K562 (cell line): ENCODE measurements around the gene BARHL2. TPM values are rescaled to one million over a fixed set of nuclear protein-coding genes. Genes with fewer than 3 reads are reported as not detected.

Experiments used
- ATAC-seq: fragments of 200-7000 bp; cut with Tn5 transposase; 3 replicates; pipeline ENCODE4 v1.9.1; 2020; ENCODE audit warnings: moderate library complexity
- BruUV-seq: library from RNA; stranded (reverse); fragments of 400-500 nt; replicated peaks from 2 replicates; lab custom pipeline; 2021; lab: Mats Ljungman, UMichigan
- CTCF ChIA-PET: fragments of 300-600 bp; formaldehyde crosslinking; extraction: SDS; loops from one replicate; lab custom pipeline; 2021; ENCODE audit warnings: low intra/inter-chr PET ratio; lab: Yijun Ruan, JAX
- POLR2A ChIA-PET: fragments of 300-600, 350-650 bp; sonication (Branson Sonifier 250); formaldehyde crosslinking; extraction: SDS; loops from one replicate; lab custom pipeline; 2021; ENCODE audit warnings: antibody characterized with exemption, inconsistent platforms; lab: Yijun Ruan, JAX
- DNase-seq, 4 experiments: peaks; one replicate each; pipeline versions ENCODE4 v3.0.0 to v3.0.0-alpha.2; 2011 to 2018; ENCODE audit warnings: low spot score in 3 of 4, mixed read lengths in 3 of 4; ENCODE audit errors: extremely low read depth in 1 of 4
- FAIRE-seq: peaks from 2 replicates; lab custom pipeline; 2011; peaks lifted over from hg19 to GRCh38; lab: Jason Lieb, UNC
- H2AFZ ChIP-seq: 2 replicates; pipeline ENCODE4 v1.6.0; 2011; ENCODE audit warnings: low read depth, low read length, control low read depth, inconsistent platforms
- H3K27ac ChIP-seq: fragments of 200-600 bp; 3 replicates; pipeline ENCODE4 v1.8.0; 2011; ENCODE audit warnings: low read depth, mild to moderate bottlenecking, control low read depth, inconsistent platforms, low read length, moderate library complexity, mixed read lengths; ENCODE audit errors: extremely low read depth
- H3K27me3 ChIP-seq, 2 experiments: fragments of 300-600 bp in 1 of 2; 2 replicates in 1 of 2; 3 replicates in 1 of 2; pipeline versions ENCODE4 v1.6.0 to v1.8.0; 2011; ENCODE audit warnings: inconsistent platforms in 2 of 2, low read length in 2 of 2, mild to moderate bottlenecking in 1 of 2, mixed read lengths in 1 of 2, moderate library complexity in 1 of 2; ENCODE audit not compliant: control insufficient read depth in 2 of 2, insufficient read depth in 2 of 2
- H3K36me3 ChIP-seq: fragments of 300-600 bp; 3 replicates; pipeline ENCODE4 v1.8.0; 2011; ENCODE audit warnings: mild to moderate bottlenecking, low read length, inconsistent platforms; ENCODE audit not compliant: control insufficient read depth, insufficient read depth
- H3K4me1 ChIP-seq, 2 experiments: fragments of 200-600 bp in 1 of 2; replicated peaks in 1 of 2; 2 replicates in 1 of 2; 3 replicates in 1 of 2; pipeline versions ENCODE4 v1.5.1 to v1.8.0; 2011; ENCODE audit warnings: inconsistent platforms in 2 of 2, low read length in 2 of 2, mild to moderate bottlenecking in 1 of 2, mixed read lengths in 1 of 2, moderate library complexity in 1 of 2; ENCODE audit not compliant: control insufficient read depth in 2 of 2, insufficient read depth in 2 of 2
- H3K4me2 ChIP-seq: 2 replicates; pipeline ENCODE4 v1.6.1; 2011; ENCODE audit warnings: low read length, control low read depth, inconsistent platforms, mixed read lengths; ENCODE audit not compliant: insufficient read depth
- H3K4me3 ChIP-seq: fragments of 200-600 bp; sonication (generic), shearing (Covaris generic); 2 replicates; pipeline ENCODE4 v1.5.1; 2016; ENCODE audit warnings: control low read depth, inconsistent platforms
- H3K79me2 ChIP-seq: fragments of 200-600 bp; 3 replicates; pipeline ENCODE4 v1.8.0; 2011; ENCODE audit warnings: low read length, inconsistent platforms; ENCODE audit not compliant: control insufficient read depth, insufficient read depth
- H3K9ac ChIP-seq, 2 experiments: 2 replicates each; pipeline versions ENCODE4 v1.6.0 to v1.6.1; 2011; ENCODE audit warnings: low read depth in 2 of 2, low read length in 2 of 2, control low read depth in 1 of 2, inconsistent platforms in 1 of 2, mild to moderate bottlenecking in 1 of 2, mixed read lengths in 1 of 2; ENCODE audit not compliant: insufficient read depth in 1 of 2
- H3K9me1 ChIP-seq: one replicate; pipeline ENCODE4 v1.6.0; 2011; ENCODE audit warnings: inconsistent platforms, mild to moderate bottlenecking, low read length, moderate library complexity; ENCODE audit not compliant: control insufficient read depth, insufficient read depth
- H3K9me3 ChIP-seq: replicated peaks from 2 replicates; pipeline ENCODE4 v1.5.1; 2011; ENCODE audit warnings: low read depth, low read length, inconsistent platforms; ENCODE audit not compliant: control insufficient read depth, insufficient read depth
- H4K20me1 ChIP-seq: replicated peaks from 2 replicates; pipeline ENCODE4 v1.6.1; 2011; ENCODE audit warnings: low read length, inconsistent platforms, mixed read lengths; ENCODE audit not compliant: control insufficient read depth, insufficient read depth
- NFRKB ChIP-seq: fragments of 450-650 bp; IDR thresholded peaks from 2 replicates; pipeline ENCODE4 v1.6.1; 2016; ENCODE audit warnings: low read depth
- POLR3A ChIP-seq: IDR thresholded peaks from 2 replicates; pipeline ENCODE4 v1.6.1; 2011; ENCODE audit warnings: borderline replicate concordance, mild to moderate bottlenecking, moderate library complexity; ENCODE audit not compliant: insufficient read length, insufficient read depth; ENCODE audit errors: extremely low read depth
- RBM14 ChIP-seq: fragments of 200-400 bp; formaldehyde crosslinking; IDR thresholded peaks from 2 replicates; pipeline ENCODE4 v1.6.1; 2018; ENCODE audit warnings: low read depth, mild to moderate bottlenecking, low read length, moderate library complexity, borderline replicate concordance; ENCODE audit not compliant: insufficient read depth
- SREBF1 ChIP-seq: fragments of 150-350 bp; IDR thresholded peaks from 2 replicates; pipeline ENCODE4 v1.6.1; 2014; ENCODE audit warnings: antibody characterized with exemption, low read depth, low read length, borderline replicate concordance
- TCFL5 ChIP-seq: fragments of 250-450 bp; sonication (Bioruptor Pico); conservative IDR thresholded peaks from 2 replicates; pipeline ENCODE4 v1.6.1; 2021; ENCODE audit warnings: mild to moderate bottlenecking, moderate library complexity, matching md5 sums
- TEAD2 ChIP-seq: fragments of 450-650 bp; IDR thresholded peaks from 2 replicates; pipeline ENCODE4 v1.6.1; 2016; ENCODE audit warnings: missing genetic modification characterization, control low read depth, missing compliant biosample characterization
- ZC3H11A ChIP-seq: IDR thresholded peaks from 2 replicates; pipeline ENCODE4 v1.6.1; 2012; ENCODE audit warnings: low read depth, low read length, improper control_type of control experiment
- ZNF133 ChIP-seq: fragments of 250-450 bp; sonication (Bioruptor Pico); IDR thresholded peaks from 2 replicates; pipeline ENCODE4 v1.4.0; 2020; ENCODE audit warnings: mild to moderate bottlenecking
- WGBS: fragments of 100-300 bp; shearing (Covaris generic); methylation state at CpG from one replicate; pipeline ENCODE4 v1.1.6; 2016; ENCODE audit warnings: low coverage, mixed read lengths; ENCODE audit not compliant: insufficient coverage; ENCODE audit errors: missing lambda C conversion rate; 5-methylcytosine and 5-hydroxymethylcytosine counted together
- in situ Hi-C: fragments of 300-500 bp; cut with MboI; formaldehyde crosslinking; loops from 4 replicates; pipeline ENCODE4 v1.15.0; 2018; ENCODE audit warnings: inconsistent platforms, mixed read lengths
- intact Hi-C: fragments of 100-400 bp; cut with micrococcal nuclease; formaldehyde crosslinking; loops from 2 replicates; pipeline ENCODE4 v1.14.2; 2022
- polyA plus RNA-seq, 8 experiments: library from polyadenylated mRNA; depleted of rRNA in 4 of 8; stranded (reverse) in 5 of 8; unstranded in 3 of 8; fragments of >200 nt; fragmentation: Nextera tagmentation in 2 of 8; fragmentation: Illumina TruSeq in 1 of 8; extraction: Ambion mirVana in 2 of 8; extraction: Trizol in 1 of 8; gene quantifications; 2 replicates each; pipeline versions ENCODE4 v1.2.1 to v1.2.3, GENCODE V29; 2011 to 2014; ENCODE audit warnings: inconsistent platforms in 1 of 8, missing spikeins in 1 of 8
- total RNA-seq, 7 experiments: library from RNA; depleted of rRNA in 6 of 7; stranded (reverse); fragments of >200 nt in 6 of 7; fragmentation: Illumina TruSeq in 2 of 7; extraction: Trizol in 2 of 7; gene quantifications; 2 replicates each; pipeline versions ENCODE4 v1.2.1 to v1.2.3, GENCODE V29; 2011 to 2021; ENCODE audit warnings: low replicate concordance in 1 of 7
- TF ChIP-seq, protein P1 (sequence below): fragments of 250-450 bp; sonication (Bioruptor Pico); IDR thresholded peaks from 2 replicates; pipeline ENCODE4 v1.4.0; 2020; ENCODE audit warnings: borderline replicate concordance

The BARHL2 gene
- total and polyA plus RNA-seq, 9 of the 15 experiments (the other 6 are each of a cell fraction or from before 2014, with no cell fraction given), result 0.06 to 0.11 (median 0.09) TPM; not detected in 6

DNA sequence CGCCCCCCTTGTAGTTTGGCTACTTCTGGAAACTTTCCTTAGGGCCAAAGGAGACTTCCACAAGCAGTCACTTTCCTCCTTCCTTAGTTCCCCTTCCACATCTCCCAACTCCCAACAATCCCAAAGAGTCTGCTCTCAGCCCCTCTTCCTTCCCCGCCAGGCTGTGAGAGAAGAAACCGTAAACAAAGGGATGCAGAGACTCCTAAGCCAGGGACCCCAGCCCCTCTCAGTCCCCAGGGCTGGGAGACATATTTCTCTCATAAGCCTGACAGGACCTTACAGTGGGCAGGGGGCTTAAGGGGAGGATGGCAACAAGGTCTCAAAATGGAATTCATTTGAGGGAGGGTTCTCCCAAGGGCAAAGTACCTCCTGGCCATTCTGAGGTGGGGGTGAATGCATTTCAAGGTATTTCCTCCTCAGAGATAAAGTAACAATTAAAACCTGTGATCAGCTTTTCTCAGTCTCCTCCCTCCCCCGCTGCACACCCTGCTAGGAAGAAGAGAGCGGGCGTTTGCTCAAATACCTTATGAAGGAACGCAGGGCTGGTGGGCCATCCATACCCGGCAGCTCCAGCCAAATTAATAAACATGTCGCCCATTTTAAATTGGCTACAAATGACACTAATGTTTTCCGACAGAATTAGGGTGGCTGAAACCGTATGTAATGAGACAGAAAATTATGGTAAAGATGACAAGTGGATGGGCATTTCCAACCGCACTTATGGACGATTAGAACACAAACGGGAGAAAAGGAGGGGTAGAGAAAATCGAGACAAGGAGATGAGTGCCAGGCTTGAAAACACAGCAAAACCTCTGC, 4.0 kb downstream of the BARHL2 start:
- DNase-seq, result no peak
- intact Hi-C loops, result no loop called here
- ATAC-seq, result no peak
- no peak for TF ChIP-seq POLR3A
- TF ChIP-seq ZNF133 (CRISPR knock-in tag), result no peak
- TF ChIP-seq NFRKB, result no peak
- no peak for TF ChIP-seq SREBF1
- TF ChIP-seq TCFL5, result no peak
- TF ChIP-seq TEAD2 (tag), result no peak
- TF ChIP-seq, protein P1, sequence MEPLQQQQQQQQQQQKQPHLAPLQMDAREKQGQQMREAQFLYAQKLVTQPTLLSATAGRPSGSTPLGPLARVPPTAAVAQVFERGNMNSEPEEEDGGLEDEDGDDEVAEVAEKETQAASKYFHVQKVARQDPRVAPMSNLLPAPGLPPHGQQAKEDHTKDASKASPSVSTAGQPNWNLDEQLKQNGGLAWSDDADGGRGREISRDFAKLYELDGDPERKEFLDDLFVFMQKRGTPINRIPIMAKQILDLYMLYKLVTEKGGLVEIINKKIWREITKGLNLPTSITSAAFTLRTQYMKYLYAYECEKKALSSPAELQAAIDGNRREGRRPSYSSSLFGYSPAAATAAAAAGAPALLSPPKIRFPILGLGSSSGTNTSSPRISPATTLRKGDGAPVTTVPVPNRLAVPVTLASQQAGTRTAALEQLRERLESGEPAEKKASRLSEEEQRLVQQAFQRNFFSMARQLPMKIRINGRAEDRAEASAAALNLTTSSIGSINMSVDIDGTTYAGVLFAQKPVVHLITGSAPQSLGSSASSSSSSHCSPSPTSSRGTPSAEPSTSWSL (CRISPR knock-in tag), result no peak
- no peak for TF ChIP-seq RBM14
- no peak for TF ChIP-seq ZC3H11A
- no peaks in the 10 kb centered on the region for H3K9me1 ChIP-seq
- WGBS, result 1% methylated on average over 15 of the region's 15 CpGs
- H4K20me1 ChIP-seq, result no peaks in the 10 kb centered on the region
- in situ Hi-C loops, result no loop called here
- no peak overlapping the region for H3K27ac ChIP-seq
- CTCF ChIA-PET, result no interaction called here
- POLR2A ChIA-PET, result interaction anchor here (0.6 to 0.7 kb wide), 2 partner anchors 51 to 1154 kb away, joined by 3 read pairs; no protein-coding TSS in a partner anchor
- no peaks in the 10 kb centered on the region for H3K9me3 ChIP-seq
- no peak overlapping the region for H3K9ac ChIP-seq
- no peak overlapping the region for H3K4me3 ChIP-seq
- H3K4me1 ChIP-seq, result peaks cover 0 to 31% of the 10 kb centered on the region in 2 experiments; a peak in 3 of 5 replicates
- BruUV-seq, result no TSS peak
- H3K4me2 ChIP-seq, result no peak overlapping the region
- H2AFZ ChIP-seq, result no peak overlapping the region
- FAIRE-seq, result no peak
- H3K36me3 ChIP-seq, result no peaks in the 10 kb centered on the region
- H3K27me3 ChIP-seq, result peaks cover 65 to 74% of the 10 kb centered on the region in 2 experiments
- H3K79me2 ChIP-seq, result no peaks in the 10 kb centered on the region
